ENCODE data around the gene ESAM. TPM values are rescaled to one million over a fixed set of nuclear protein-coding genes. Genes with fewer than 3 reads are reported as not detected.

Gene ESAM, protein sequence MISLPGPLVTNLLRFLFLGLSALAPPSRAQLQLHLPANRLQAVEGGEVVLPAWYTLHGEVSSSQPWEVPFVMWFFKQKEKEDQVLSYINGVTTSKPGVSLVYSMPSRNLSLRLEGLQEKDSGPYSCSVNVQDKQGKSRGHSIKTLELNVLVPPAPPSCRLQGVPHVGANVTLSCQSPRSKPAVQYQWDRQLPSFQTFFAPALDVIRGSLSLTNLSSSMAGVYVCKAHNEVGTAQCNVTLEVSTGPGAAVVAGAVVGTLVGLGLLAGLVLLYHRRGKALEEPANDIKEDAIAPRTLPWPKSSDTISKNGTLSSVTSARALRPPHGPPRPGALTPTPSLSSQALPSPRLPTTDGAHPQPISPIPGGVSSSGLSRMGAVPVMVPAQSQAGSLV
- under 1 TPM; 0.60 to 0.65 TPM for total RNA-seq

DNA sequence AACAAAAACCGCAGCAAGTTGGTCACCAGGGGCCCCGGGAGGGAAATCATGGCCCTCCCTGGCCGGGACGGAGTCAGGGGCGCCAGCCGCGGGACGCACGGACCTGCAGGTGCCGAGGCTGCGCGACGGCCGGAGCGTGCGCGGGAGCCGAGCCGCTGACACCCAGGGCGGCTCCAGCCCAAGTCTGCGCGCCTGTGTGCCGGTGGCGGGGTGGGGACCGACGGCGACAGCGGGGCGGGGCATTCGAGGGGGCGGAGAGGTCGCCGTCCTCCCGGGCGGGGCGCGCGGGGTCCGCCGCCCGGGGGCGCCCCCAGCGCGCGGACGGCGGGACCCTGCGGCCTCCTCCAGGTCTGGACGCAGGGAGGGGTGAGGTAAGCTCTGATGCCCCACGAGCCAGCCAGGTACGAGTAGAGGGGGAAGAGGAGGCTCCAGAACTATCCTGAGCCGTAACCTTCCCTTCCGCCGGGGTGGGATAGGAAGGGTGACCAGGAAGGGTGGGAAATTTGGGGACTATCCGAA, at the start of gene ESAM:
Gene ESAM (minus strand): TSS at position 186 of the 519 bp plus-strand sequence. CDS start 136 bp downstream, at position 50.
- ATAC-seq (peak; percentile 73), DNase-seq (peak; percentile 72)
- intact Hi-C loops (cut with micrococcal nuclease) = loop anchor here (5.0 kb wide), 2 partner anchors 35 to 75 kb away; no protein-coding TSS in a partner anchor
- Mint-ChIP-seq H3K27ac (no peak within 1 kb of the TSS), H3K9me3 (no peaks in the 10 kb centered on the region), H3K27me3 (peaks cover 34% of the 10 kb centered on the region), H3K4me3 (peak within 1 kb of the TSS; percentile 80), H3K36me3 (ENCODE audit: low read depth) (peaks cover 2% of the 10 kb centered on the region), H3K4me1 (ENCODE audit: low read depth) (peaks cover 24% of the 10 kb centered on the region)
- POLR2A ChIA-PET = interaction anchor here (0.8 to 1.1 kb wide), 5 partner anchors 9 to 92 kb away, joined by 3 to 4 read pairs (median 3); no protein-coding TSS in a partner anchor
- CTCF ChIA-PET = interaction anchor here (0.7 to 7.2 kb wide), 27 partner anchors 9 to 380 kb away, joined by 3 to 92 read pairs (median 8); partner anchors contain the start of genes MSANTD2, NRGN, SIAE and SPA17
- TF ChIP-seq, protein P1, sequence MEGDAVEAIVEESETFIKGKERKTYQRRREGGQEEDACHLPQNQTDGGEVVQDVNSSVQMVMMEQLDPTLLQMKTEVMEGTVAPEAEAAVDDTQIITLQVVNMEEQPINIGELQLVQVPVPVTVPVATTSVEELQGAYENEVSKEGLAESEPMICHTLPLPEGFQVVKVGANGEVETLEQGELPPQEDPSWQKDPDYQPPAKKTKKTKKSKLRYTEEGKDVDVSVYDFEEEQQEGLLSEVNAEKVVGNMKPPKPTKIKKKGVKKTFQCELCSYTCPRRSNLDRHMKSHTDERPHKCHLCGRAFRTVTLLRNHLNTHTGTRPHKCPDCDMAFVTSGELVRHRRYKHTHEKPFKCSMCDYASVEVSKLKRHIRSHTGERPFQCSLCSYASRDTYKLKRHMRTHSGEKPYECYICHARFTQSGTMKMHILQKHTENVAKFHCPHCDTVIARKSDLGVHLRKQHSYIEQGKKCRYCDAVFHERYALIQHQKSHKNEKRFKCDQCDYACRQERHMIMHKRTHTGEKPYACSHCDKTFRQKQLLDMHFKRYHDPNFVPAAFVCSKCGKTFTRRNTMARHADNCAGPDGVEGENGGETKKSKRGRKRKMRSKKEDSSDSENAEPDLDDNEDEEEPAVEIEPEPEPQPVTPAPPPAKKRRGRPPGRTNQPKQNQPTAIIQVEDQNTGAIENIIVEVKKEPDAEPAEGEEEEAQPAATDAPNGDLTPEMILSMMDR (IDR thresholded peaks at IDR 0.05) = no peak

DNA sequence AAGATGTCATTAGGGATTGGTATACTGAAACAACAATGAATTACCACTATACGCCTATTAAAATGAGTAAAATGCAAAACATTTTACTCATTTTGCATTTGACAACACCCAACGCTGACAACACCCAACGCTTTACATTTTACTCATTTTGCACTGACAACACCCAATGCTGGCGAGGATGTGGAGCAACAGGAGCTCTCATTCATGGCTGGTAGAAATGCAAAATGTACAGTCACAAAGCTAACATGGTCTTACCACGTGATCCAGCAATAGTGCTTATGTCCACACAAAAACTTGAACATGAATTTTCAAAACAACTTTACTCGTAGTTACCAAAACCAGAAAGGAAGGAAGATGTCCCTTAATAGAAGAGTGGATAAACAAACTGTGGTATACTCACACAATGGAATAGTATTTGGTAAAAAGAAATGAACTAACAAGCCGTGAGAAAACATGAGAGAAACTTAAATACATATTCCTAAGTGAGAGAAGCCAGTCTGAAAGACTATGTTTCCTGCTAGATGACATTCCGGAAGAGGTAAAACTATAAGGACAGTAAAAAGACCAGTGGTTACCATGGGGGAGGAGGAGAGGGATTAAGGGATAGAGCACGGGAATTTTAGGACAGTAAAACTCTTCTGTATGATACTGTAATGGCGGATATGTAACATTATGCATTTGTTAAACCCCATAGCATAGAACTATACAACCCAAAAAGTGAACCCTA, 49.5 kb upstream of the ESAM start:
- TF ChIP-seq, protein P1 (IDR thresholded peaks at IDR 0.05) = no peak
- no peaks in the 10 kb centered on the region for H3K4me1 Mint-ChIP-seq (ENCODE audit: low read depth)
- ChIA-PET POLR2A (no interaction called here), CTCF (interaction anchor here (3.1 kb wide), 1 partner anchor 26 kb away, joined by 22 read pairs; no protein-coding TSS in a partner anchor)
- no peaks in the 10 kb centered on the region for H3K36me3 Mint-ChIP-seq (ENCODE audit: low read depth)
- H3K27me3 Mint-ChIP-seq = peaks cover 22% of the 10 kb centered on the region
- H3K4me3 Mint-ChIP-seq = no peak overlapping the region
- DNase-seq = no peak
- ATAC-seq = no peak
- H3K9me3 Mint-ChIP-seq = no peaks in the 10 kb centered on the region
- intact Hi-C loops (cut with micrococcal nuclease) = no loop called here
- no peak overlapping the region for H3K27ac Mint-ChIP-seq

DNA sequence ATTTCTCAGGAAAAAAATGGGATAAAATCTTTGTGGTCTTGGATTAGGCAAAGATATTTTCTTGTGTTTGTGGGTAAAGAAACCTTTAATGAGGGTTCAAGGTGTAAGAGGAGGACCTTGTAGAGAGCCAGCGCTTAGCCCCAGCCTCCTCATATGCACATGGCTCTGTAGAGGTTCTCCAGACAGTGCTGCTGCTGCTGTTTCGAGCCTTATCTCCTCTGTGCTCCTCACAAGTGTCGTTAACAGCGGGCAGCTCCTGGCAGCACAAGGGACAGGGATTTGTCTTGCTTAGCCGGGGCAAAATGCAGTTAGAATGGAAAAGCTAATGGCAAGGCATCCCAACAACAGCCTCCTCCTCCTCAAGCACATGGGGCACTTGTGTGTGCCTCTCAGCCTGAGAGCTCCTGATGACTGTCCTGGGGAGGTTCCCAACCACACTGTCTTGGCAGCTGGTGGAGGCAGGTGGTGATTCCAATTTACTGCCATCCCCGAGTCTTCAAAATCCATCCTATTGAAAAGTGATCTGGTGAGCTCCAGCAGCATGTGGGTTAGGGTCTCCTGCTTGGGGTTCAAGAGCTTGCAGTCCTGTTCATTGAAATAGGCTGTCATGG, 45.7 kb upstream of the ESAM start:
- H3K4me3 Mint-ChIP-seq = no peak overlapping the region
- H3K4me1 Mint-ChIP-seq (ENCODE audit: low read depth) = no peaks in the 10 kb centered on the region
- H3K27ac Mint-ChIP-seq = no peak overlapping the region
- H3K9me3 Mint-ChIP-seq = no peaks in the 10 kb centered on the region
- ATAC-seq (no peak), DNase-seq (no peak)
- intact Hi-C loops (cut with micrococcal nuclease) = no loop called here
- CTCF ChIA-PET = interaction anchor here (1.1 kb wide), 1 partner anchor 69 kb away, joined by 3 read pairs; no protein-coding TSS in a partner anchor
- peaks cover 1% of the 10 kb centered on the region for H3K36me3 Mint-ChIP-seq (ENCODE audit: low read depth)
- H3K27me3 Mint-ChIP-seq = peaks cover 9% of the 10 kb centered on the region
- POLR2A ChIA-PET = no interaction called here
- TF ChIP-seq, protein P1 (IDR thresholded peaks at IDR 0.05) = no peak

DNA sequence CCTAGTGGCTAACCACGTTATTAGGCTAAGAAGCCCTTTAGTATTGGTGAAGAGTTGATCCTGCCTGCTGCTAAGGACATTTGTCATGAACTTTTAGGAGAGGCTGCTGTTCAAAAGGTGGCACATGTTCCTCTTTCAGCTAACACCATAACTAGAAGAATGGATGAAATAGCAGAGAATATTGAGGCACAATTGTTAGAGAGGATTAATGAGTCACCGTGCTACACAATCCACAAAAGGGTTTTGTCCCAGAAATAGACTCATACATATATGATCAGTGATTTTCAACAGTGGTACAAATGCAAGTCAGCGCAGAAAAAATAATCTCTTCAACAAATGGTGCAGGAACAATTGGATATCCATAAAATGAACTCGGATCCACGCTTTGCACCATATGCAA, 45.1 kb upstream of the ESAM start:
- DNase-seq (no peak), ATAC-seq (no peak)
- Mint-ChIP-seq H3K4me1 (ENCODE audit: low read depth) (no peaks in the 10 kb centered on the region), H3K9me3 (no peaks in the 10 kb centered on the region), H3K4me3 (no peak overlapping the region), H3K36me3 (ENCODE audit: low read depth) (peaks cover 1% of the 10 kb centered on the region), H3K27ac (no peak overlapping the region), H3K27me3 (peaks cover 5% of the 10 kb centered on the region)
- ChIA-PET POLR2A (interaction anchor here (0.7 kb wide), 1 partner anchor 67 kb away, joined by 3 read pairs; no protein-coding TSS in a partner anchor), CTCF (interaction anchor here (1.1 kb wide), 1 partner anchor 69 kb away, joined by 3 read pairs; no protein-coding TSS in a partner anchor)
- intact Hi-C loops (cut with micrococcal nuclease) = no loop called here
- TF ChIP-seq, protein P1 (IDR thresholded peaks at IDR 0.05) = no peak
